Endothelial cell of umbilical vein (primary cell): ENCODE data around the gene VSIR. TPM values are rescaled to one million over a fixed set of nuclear protein-coding genes. Genes with fewer than 3 reads are reported as not detected.

ENCODE experiments used
- BruUV-seq: library from RNA; stranded (reverse); fragments of 400-500 nt; replicated peaks from 2 replicates; lab custom pipeline; 2021; lab: Mats Ljungman, UMichigan
- CTCF ChIA-PET: fragments of 300-600, 350-600 bp; sonication (Branson Sonifier 250); formaldehyde crosslinking; loops from one replicate; lab custom pipeline; 2021; ENCODE audit warnings: antibody characterized with exemption, inconsistent platforms; lab: Charles Lee
- POLR2A ChIA-PET: fragments of 300-600, 350-600 bp; sonication (Branson Sonifier 250); formaldehyde crosslinking; loops from one replicate; lab custom pipeline; 2021; ENCODE audit warnings: antibody characterized with exemption, inconsistent platforms; lab: Charles Lee
- DNase-seq: peaks from one replicate; pipeline ENCODE4 v3.0.0-alpha.2; 2011; ENCODE audit warnings: low read depth, low spot score
- FAIRE-seq: peaks from 2 replicates; lab custom pipeline; 2011; peaks lifted over from hg19 to GRCh38; lab: Jason Lieb, UNC
- H2AFZ ChIP-seq: 2 replicates; pipeline ENCODE4 v1.6.0; 2012; ENCODE audit warnings: low read depth, low read length, control low read depth, inconsistent platforms
- H3K27ac ChIP-seq: 2 replicates; pipeline ENCODE4 v1.5.1; 2011; ENCODE audit warnings: low read depth, mild to moderate bottlenecking, control low read depth, low read length, moderate library complexity; ENCODE audit not compliant: insufficient read depth
- H3K27me3 ChIP-seq, 2 experiments: 2 replicates each; pipeline versions ENCODE4 v1.6.0 to v1.6.1; 2011; ENCODE audit warnings: low read length in 2 of 2, mixed read lengths in 1 of 2; ENCODE audit not compliant: control insufficient read depth in 2 of 2, insufficient read depth in 2 of 2
- H3K36me3 ChIP-seq, 2 experiments: 2 replicates in 1 of 2; 3 replicates in 1 of 2; pipeline ENCODE4 v1.5.1; 2011; ENCODE audit warnings: low read length in 2 of 2, mild to moderate bottlenecking in 1 of 2, moderate library complexity in 1 of 2; ENCODE audit not compliant: control insufficient read depth in 2 of 2, insufficient read depth in 2 of 2; ENCODE audit errors: extremely low read depth in 1 of 2
- H3K4me1 ChIP-seq: 3 replicates; pipeline ENCODE4 v1.5.1; 2011; ENCODE audit warnings: mild to moderate bottlenecking, low read length; ENCODE audit not compliant: control insufficient read depth, insufficient read depth; ENCODE audit errors: extremely low read depth
- H3K4me2 ChIP-seq: 2 replicates; pipeline ENCODE4 v1.6.1; 2011; ENCODE audit warnings: low read length, control low read depth, mixed read lengths; ENCODE audit not compliant: insufficient read depth
- H3K4me3 ChIP-seq, 3 experiments: fragments of 200-600 bp in 1 of 3; sonication (generic), shearing (Covaris generic) in 1 of 3; replicated peaks in 1 of 3; 2 replicates each; pipeline ENCODE4 v1.5.1; 2011 to 2016; ENCODE audit warnings: control low read depth in 3 of 3, low read length in 3 of 3, mild to moderate bottlenecking in 2 of 3, inconsistent platforms in 1 of 3, low read depth in 1 of 3, moderate library complexity in 1 of 3; ENCODE audit not compliant: insufficient read depth in 1 of 3
- H3K79me2 ChIP-seq: 2 replicates; pipeline ENCODE4 v1.6.0; 2012; ENCODE audit warnings: low read length, inconsistent platforms; ENCODE audit not compliant: control insufficient read depth, insufficient read depth
- H3K9ac ChIP-seq: replicated peaks from 2 replicates; pipeline ENCODE3; 2011; ENCODE audit warnings: low read length, control low read depth; ENCODE audit not compliant: insufficient read depth; ENCODE audit errors: extremely low read depth
- H3K9me1 ChIP-seq: replicated peaks from 3 replicates; pipeline ENCODE4 v1.6.0; 2011; ENCODE audit warnings: mild to moderate bottlenecking, low read length; ENCODE audit not compliant: control insufficient read depth, insufficient read depth; ENCODE audit errors: extremely low read depth
- H3K9me3 ChIP-seq: replicated peaks from 2 replicates; pipeline ENCODE4 v1.5.1; 2012; ENCODE audit warnings: low read length, inconsistent platforms; ENCODE audit not compliant: control insufficient read depth, insufficient read depth
- H4K20me1 ChIP-seq: replicated peaks from 2 replicates; pipeline ENCODE3; 2011; ENCODE audit warnings: mild to moderate bottlenecking, low read length; ENCODE audit not compliant: control insufficient read depth, insufficient read depth; ENCODE audit errors: extremely low read depth
- EZH2 ChIP-seq: IDR thresholded peaks from 2 replicates; pipeline ENCODE4 v1.6.1; 2012; ENCODE audit warnings: borderline replicate concordance, low read depth, mild to moderate bottlenecking, moderate library complexity, low read length, inconsistent platforms; ENCODE audit not compliant: severe bottlenecking
- FOS ChIP-seq: IDR thresholded peaks from 2 replicates; pipeline ENCODE4 v1.6.1; 2011; ENCODE audit warnings: mild to moderate bottlenecking, low read length, moderate library complexity, borderline replicate concordance; ENCODE audit not compliant: insufficient read depth
- GATA2 ChIP-seq: IDR thresholded peaks from 2 replicates; pipeline ENCODE4 v1.7.0; 2011; ENCODE audit warnings: low read depth, mild to moderate bottlenecking, moderate library complexity, mixed read lengths, low read length; ENCODE audit not compliant: insufficient read length, insufficient read depth
- JUN ChIP-seq: IDR thresholded peaks from 2 replicates; pipeline ENCODE4 v1.6.1; 2011; ENCODE audit warnings: borderline replicate concordance, low read depth; ENCODE audit not compliant: insufficient read length, insufficient read depth
- MAX ChIP-seq: IDR thresholded peaks from 2 replicates; pipeline ENCODE4 v1.6.1; 2011; ENCODE audit not compliant: insufficient read depth, insufficient read length
- MYC ChIP-seq: IDR thresholded peaks from one replicate; pipeline ENCODE4 v1.6.1; 2011; ENCODE audit warnings: mild to moderate bottlenecking, low read depth, low read length
- POLR2A ChIP-seq: IDR thresholded peaks from 2 replicates; pipeline ENCODE4 v1.6.1; 2012; ENCODE audit warnings: low read depth, mild to moderate bottlenecking, control low read depth, low read length
- POLR2AphosphoS5 ChIP-seq: IDR thresholded peaks from 2 replicates; pipeline ENCODE4 v1.6.1; 2012; ENCODE audit warnings: low read depth, mild to moderate bottlenecking, control low read depth, low read length, moderate library complexity; ENCODE audit not compliant: insufficient read depth
- dilution Hi-C: fragments of 300-500 bp; cut with MboI; formaldehyde crosslinking; loops from one replicate; pipeline ENCODE4 v1.15.0; 2019; ENCODE audit warnings: low sequenced_read_pairs; ENCODE audit not compliant: extremely low pct_ligation_motif_present
- intact Hi-C: fragments of 100-400 bp; cut with micrococcal nuclease; formaldehyde crosslinking; loops from one replicate; pipeline ENCODE4 v1.10.0; 2022
- polyA plus RNA-seq, 4 experiments: library from polyadenylated mRNA; depleted of rRNA in 3 of 4; stranded (reverse) in 3 of 4; unstranded in 1 of 4; fragments of >200 nt; gene quantifications; 2 replicates each; pipeline versions ENCODE4 v1.2.1 to v1.2.3, GENCODE V29; 2011 to 2012; ENCODE audit warnings: missing spikeins in 1 of 4
- total RNA-seq: library from RNA; stranded (reverse); gene quantifications from 2 replicates; pipeline ENCODE4 v1.2.3, GENCODE V29; 2021
- TF ChIP-seq, protein P1 (sequence below), 2 donors: IDR thresholded peaks; 1 replicate in 1 of 2; 2 replicates in 1 of 2; pipeline ENCODE4 v1.5.1; 2011; ENCODE audit warnings: low read length in 2 of 2, mild to moderate bottlenecking in 2 of 2, moderate library complexity in 2 of 2, control low read depth in 1 of 2, inconsistent platforms in 1 of 2, low read depth in 1 of 2; ENCODE audit not compliant: insufficient read depth in 1 of 2; ENCODE audit errors: extremely low read depth in 1 of 2

Gene VSIR
- total and polyA plus RNA-seq, 2 donors (not counting 3 experiments of a cell fraction or from before 2014, with no cell fraction given): 4.9 to 6.3 TPM

- ChIA-PET CTCF (interaction anchor here (1.4 to 3.9 kb wide), 2 partner anchors 10 to 22 kb away, joined by 6 to 19 read pairs; no protein-coding TSS in a partner anchor), POLR2A (no interaction called here)
- H2AFZ ChIP-seq: no peak overlapping the region
- H3K9me3 ChIP-seq: no peaks in the 10 kb centered on the region
- no peak for FAIRE-seq
- TF ChIP-seq FOS: no peak
- no peak for TF ChIP-seq POLR2A
- no peak for TF ChIP-seq MAX
- no peak for TF ChIP-seq MYC
- TF ChIP-seq, protein P1, sequence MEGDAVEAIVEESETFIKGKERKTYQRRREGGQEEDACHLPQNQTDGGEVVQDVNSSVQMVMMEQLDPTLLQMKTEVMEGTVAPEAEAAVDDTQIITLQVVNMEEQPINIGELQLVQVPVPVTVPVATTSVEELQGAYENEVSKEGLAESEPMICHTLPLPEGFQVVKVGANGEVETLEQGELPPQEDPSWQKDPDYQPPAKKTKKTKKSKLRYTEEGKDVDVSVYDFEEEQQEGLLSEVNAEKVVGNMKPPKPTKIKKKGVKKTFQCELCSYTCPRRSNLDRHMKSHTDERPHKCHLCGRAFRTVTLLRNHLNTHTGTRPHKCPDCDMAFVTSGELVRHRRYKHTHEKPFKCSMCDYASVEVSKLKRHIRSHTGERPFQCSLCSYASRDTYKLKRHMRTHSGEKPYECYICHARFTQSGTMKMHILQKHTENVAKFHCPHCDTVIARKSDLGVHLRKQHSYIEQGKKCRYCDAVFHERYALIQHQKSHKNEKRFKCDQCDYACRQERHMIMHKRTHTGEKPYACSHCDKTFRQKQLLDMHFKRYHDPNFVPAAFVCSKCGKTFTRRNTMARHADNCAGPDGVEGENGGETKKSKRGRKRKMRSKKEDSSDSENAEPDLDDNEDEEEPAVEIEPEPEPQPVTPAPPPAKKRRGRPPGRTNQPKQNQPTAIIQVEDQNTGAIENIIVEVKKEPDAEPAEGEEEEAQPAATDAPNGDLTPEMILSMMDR (IDR thresholded peaks at IDR 0.05; ENCODE audit: extremely low read depth in 1 of 2, insufficient read depth in 1 of 2, low read depth in 1 of 2, low read length in 2 of 2): no peak
- no peak for TF ChIP-seq JUN
- no peak for TF ChIP-seq GATA2
- no peak for TF ChIP-seq POLR2AphosphoS5
- no peak for TF ChIP-seq EZH2
- no peaks in the 10 kb centered on the region for H4K20me1 ChIP-seq
- H3K27ac ChIP-seq: no peak overlapping the region
- H3K4me2 ChIP-seq: no peak overlapping the region
- no peaks in the 10 kb centered on the region for H3K4me1 ChIP-seq
- H3K4me3 ChIP-seq: no peak overlapping the region
- no peak for DNase-seq
- intact Hi-C loops (no loop called here), dilution Hi-C loops (no loop called here)
- no peaks in the 10 kb centered on the region for H3K79me2 ChIP-seq
- peaks cover 0 to 2% of the 10 kb centered on the region in 2 experiments for H3K27me3 ChIP-seq
- no peaks in the 10 kb centered on the region for H3K36me3 ChIP-seq
- no peaks in the 10 kb centered on the region for H3K9me1 ChIP-seq
- no TSS peak for BruUV-seq
- no peak overlapping the region for H3K9ac ChIP-seq
Observed at GRCh38 chr10:71719042-71719441, 54.3 kb downstream of the VSIR start.
